Measurements from ENCODE around the gene SMOC2.

- TF ChIP-seq, protein P1, sequence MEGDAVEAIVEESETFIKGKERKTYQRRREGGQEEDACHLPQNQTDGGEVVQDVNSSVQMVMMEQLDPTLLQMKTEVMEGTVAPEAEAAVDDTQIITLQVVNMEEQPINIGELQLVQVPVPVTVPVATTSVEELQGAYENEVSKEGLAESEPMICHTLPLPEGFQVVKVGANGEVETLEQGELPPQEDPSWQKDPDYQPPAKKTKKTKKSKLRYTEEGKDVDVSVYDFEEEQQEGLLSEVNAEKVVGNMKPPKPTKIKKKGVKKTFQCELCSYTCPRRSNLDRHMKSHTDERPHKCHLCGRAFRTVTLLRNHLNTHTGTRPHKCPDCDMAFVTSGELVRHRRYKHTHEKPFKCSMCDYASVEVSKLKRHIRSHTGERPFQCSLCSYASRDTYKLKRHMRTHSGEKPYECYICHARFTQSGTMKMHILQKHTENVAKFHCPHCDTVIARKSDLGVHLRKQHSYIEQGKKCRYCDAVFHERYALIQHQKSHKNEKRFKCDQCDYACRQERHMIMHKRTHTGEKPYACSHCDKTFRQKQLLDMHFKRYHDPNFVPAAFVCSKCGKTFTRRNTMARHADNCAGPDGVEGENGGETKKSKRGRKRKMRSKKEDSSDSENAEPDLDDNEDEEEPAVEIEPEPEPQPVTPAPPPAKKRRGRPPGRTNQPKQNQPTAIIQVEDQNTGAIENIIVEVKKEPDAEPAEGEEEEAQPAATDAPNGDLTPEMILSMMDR (CRISPR knock-in tag; IDR thresholded peaks at IDR 0.05): no peak
- TF ChIP-seq RELA (CRISPR knock-in tag; IDR thresholded peaks at IDR 0.05): no peak
- TF ChIP-seq, protein P2, sequence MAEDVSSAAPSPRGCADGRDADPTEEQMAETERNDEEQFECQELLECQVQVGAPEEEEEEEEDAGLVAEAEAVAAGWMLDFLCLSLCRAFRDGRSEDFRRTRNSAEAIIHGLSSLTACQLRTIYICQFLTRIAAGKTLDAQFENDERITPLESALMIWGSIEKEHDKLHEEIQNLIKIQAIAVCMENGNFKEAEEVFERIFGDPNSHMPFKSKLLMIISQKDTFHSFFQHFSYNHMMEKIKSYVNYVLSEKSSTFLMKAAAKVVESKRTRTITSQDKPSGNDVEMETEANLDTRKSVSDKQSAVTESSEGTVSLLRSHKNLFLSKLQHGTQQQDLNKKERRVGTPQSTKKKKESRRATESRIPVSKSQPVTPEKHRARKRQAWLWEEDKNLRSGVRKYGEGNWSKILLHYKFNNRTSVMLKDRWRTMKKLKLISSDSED (CRISPR knock-in tag; IDR thresholded peaks at IDR 0.05): no peak
- TF ChIP-seq, protein P3, sequence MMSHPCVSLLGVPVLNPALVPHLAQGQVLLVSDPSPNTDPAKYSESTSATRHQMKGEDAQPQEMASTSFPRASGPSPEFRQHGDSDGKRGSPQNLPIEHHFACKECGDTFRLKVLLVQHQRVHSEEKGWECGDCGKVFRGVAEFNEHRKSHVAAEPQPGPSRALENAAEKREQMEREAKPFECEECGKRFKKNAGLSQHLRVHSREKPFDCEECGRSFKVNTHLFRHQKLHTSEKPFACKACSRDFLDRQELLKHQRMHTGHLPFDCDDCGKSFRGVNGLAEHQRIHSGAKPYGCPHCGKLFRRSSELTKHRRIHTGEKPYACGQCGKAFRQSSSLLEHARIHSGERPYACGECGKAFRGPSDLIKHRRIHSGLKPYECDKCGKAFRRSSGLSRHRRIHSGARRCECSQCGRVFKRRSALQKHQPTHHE (CRISPR knock-in tag; IDR thresholded peaks at IDR 0.05; ENCODE audit: borderline replicate concordance): no peak
These were observed 200.5 kb downstream of the SMOC2 start for GRCh38 chr6:168641446-168641845.

Measured in HepG2 (cell line).